Activated CD4-positive, alpha-beta memory T cell treated with anti-CD3 and anti-CD28 coated beads for 36 hours (primary cell): ENCODE results near the gene TULP4. TPM values are rescaled to one million over a fixed set of nuclear protein-coding genes. Genes with fewer than 3 reads are reported as not detected.
"Not testable (repeated sequence)": the region's sequence is repeated elsewhere in the genome, so short reads cannot be mapped to it uniquely, and the experiment has no call there.

Source experiments
- CTCF ChIA-PET: fragments of 350-600 bp; sonication (Branson Sonifier 250); formaldehyde crosslinking; loops from one replicate; lab custom pipeline; 2021; ENCODE audit warnings: antibody characterized with exemption, inconsistent platforms; lab: Charles Lee
- POLR2A ChIA-PET: fragments of 350-600 bp; sonication (Branson Sonifier 250); formaldehyde crosslinking; loops from one replicate; lab custom pipeline; 2021; ENCODE audit warnings: antibody characterized with exemption; lab: Charles Lee
- DNase-seq: peaks from one replicate; pipeline ENCODE4 v3.0.0-alpha.2; 2020
- H3K27ac Mint-ChIP-seq: one replicate; pipeline ENCODE4 v1.8.0; 2021; ENCODE audit warnings: mixed read lengths
- H3K27me3 Mint-ChIP-seq: one replicate; pipeline ENCODE4 v1.8.0; 2021; ENCODE audit warnings: mixed read lengths
- H3K36me3 Mint-ChIP-seq: one replicate; pipeline ENCODE4 v1.8.0; 2021; ENCODE audit warnings: mixed read lengths
- H3K4me1 Mint-ChIP-seq: one replicate; pipeline ENCODE4 v1.8.0; 2021; ENCODE audit warnings: low read depth, mixed read lengths
- H3K4me3 Mint-ChIP-seq: one replicate; pipeline ENCODE4 v1.8.0; 2021; ENCODE audit warnings: mild to moderate bottlenecking, mixed read lengths
- H3K9me3 Mint-ChIP-seq: one replicate; pipeline ENCODE4 v1.8.0; 2021; ENCODE audit warnings: mixed read lengths
- intact Hi-C: fragments of 100-400 bp; cut with micrococcal nuclease; formaldehyde crosslinking; loops from one replicate; pipeline ENCODE4 v1.15.1; 2023
- total RNA-seq, 2 experiments: library from RNA; stranded (reverse); gene quantifications; one replicate each; pipeline ENCODE4 v1.2.3, GENCODE V29; 2021

TULP4 gene
- total RNA-seq, 2 experiments from 2014 or later: 15.9 to 16.3 TPM

DNA sequence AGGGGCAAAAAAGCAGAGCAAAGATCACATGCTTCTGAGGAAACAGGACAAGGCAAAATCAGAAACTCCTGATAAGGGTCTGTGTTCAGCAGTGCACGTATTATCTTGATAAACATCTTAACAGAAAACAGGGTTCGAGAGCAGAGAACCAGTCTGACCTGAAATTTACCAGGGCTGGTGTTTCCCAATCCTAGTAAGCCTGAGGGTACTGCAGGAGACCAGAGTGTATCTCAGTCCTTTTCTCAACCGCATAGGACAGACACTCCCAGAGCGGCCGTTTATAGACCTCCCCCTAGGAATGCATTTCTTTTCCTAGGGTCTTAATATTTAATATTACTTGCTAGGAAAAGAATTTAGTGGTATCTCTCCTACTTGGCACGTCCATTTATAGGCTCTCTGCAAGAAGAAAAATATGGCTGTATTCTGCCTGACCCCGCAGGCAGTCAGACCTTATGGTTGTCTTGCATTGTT, 15.4 kb upstream of the TULP4 start:
- POLR2A ChIA-PET, intact Hi-C loops, H3K4me1 Mint-ChIP-seq, H3K4me3 Mint-ChIP-seq, CTCF ChIA-PET, DNase-seq, H3K27me3 Mint-ChIP-seq, H3K27ac Mint-ChIP-seq: not testable (repeated sequence)
- Mint-ChIP-seq H3K9me3 (peaks cover 22% of the 10 kb centered on the region), H3K36me3 (peaks cover 33% of the 10 kb centered on the region)

DNA sequence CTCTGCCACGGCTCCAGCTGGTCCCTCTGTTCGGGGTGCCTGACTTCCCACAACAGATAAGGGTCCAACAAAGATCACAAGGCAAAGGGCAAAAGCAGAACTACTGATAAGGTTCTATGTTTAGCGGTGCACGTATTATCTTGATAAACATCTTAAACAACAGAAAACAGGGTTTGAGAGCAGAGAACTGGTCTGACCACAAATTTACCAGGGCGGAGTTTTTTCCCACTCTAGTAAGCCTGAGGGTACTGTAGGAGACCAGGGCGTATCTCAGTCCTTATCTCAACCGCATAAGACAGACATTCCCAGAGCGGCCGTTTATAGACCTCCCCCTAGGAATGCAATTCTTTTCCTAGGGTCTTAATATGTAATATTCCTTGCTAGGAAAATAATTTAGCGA, 14.6 kb upstream of the TULP4 start:
- H3K9me3 Mint-ChIP-seq: peaks cover 22% of the 10 kb centered on the region
- H3K4me3 Mint-ChIP-seq, POLR2A ChIA-PET, intact Hi-C loops, H3K4me1 Mint-ChIP-seq, H3K27me3 Mint-ChIP-seq, H3K27ac Mint-ChIP-seq, DNase-seq, CTCF ChIA-PET: not testable (repeated sequence)
- H3K36me3 Mint-ChIP-seq: peaks cover 33% of the 10 kb centered on the region

GRCh38 chr6:158300306-158301143, 11.7 kb upstream of the TULP4 start:
- POLR2A ChIA-PET, H3K4me3 Mint-ChIP-seq, H3K27ac Mint-ChIP-seq, H3K27me3 Mint-ChIP-seq, intact Hi-C loops, H3K4me1 Mint-ChIP-seq, CTCF ChIA-PET, DNase-seq: not testable (repeated sequence)
- Mint-ChIP-seq H3K36me3 (peaks cover 26% of the 10 kb centered on the region), H3K9me3 (peaks cover 22% of the 10 kb centered on the region)

- H3K4me1 Mint-ChIP-seq, H3K4me3 Mint-ChIP-seq, H3K27ac Mint-ChIP-seq, H3K27me3 Mint-ChIP-seq, intact Hi-C loops, POLR2A ChIA-PET, DNase-seq: not testable (repeated sequence)
- Mint-ChIP-seq H3K36me3 (peaks cover 21% of the 10 kb centered on the region), H3K9me3 (peaks cover 16% of the 10 kb centered on the region)
- CTCF ChIA-PET: interaction anchor here (1.5 kb wide), 1 partner anchor 81 kb away, joined by 3 read pairs; no protein-coding TSS in a partner anchor
These were observed 10.7 kb upstream of the TULP4 start for GRCh38 chr6:158301561-158301960.

DNA sequence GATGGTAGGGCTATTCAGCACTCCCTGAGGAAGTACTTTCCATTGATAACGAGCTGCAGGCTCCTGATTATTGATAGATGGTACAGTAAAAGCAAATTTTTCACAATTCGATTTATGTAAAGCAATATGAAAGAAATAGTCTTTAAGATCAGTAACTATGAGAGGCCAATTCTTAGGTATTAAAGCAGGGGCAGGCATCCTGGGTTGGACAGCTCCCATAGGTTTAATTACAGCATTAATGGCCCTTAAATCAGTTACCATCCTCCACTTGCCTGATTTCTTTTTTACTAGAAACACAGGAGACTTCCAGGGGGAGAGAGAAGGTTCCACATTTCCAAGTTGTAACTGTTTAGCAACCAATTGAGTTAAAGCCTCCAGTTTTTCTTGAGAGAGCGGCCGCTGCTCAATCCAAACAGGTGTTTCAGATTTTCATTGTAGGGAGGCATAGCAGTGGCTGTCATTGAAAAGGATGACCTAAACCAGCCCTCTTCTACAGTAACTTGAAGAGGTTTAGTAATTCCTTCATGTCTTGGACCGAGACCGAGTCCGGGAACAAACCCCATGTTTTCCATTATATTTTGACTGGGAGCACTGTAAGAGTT, 10.0 kb upstream of the TULP4 start:
- H3K4me3 Mint-ChIP-seq, H3K9me3 Mint-ChIP-seq, intact Hi-C loops, H3K27me3 Mint-ChIP-seq, DNase-seq, H3K4me1 Mint-ChIP-seq, H3K27ac Mint-ChIP-seq, POLR2A ChIA-PET: not testable (repeated sequence)
- CTCF ChIA-PET: interaction anchor here (1.5 kb wide), 1 partner anchor 81 kb away, joined by 3 read pairs; no protein-coding TSS in a partner anchor
- H3K36me3 Mint-ChIP-seq: peaks cover 14% of the 10 kb centered on the region

GRCh38 chr6:158303210-158303731, 9.0 kb upstream of the TULP4 start:
- DNase-seq: no peak
- CTCF ChIA-PET: no interaction called here

DNA sequence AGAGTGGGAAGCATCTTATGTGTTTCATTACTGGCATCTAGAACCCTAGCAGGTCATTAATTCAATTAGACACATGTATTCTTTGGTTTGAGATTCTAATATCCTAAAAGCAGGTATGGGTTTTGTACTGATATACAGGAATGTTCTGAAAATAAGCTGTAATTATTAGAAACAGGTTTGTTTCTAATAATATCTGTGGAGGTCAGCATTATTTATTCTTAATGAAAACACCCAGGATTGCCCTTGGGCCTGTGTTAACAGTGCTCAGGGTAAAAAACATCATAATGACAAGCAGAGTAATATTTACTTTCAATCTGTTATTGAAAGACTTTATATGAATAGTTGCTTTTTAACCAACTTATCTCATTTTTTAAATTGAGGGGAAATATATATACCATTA, 8.0 kb upstream of the TULP4 start:
- DNase-seq: no peak
- Mint-ChIP-seq H3K27me3 (no peaks in the 10 kb centered on the region), H3K27ac (no peak overlapping the region), H3K4me3 (no peak overlapping the region), H3K4me1 (peaks cover 5% of the 10 kb centered on the region), H3K9me3 (no peaks in the 10 kb centered on the region), H3K36me3 (peaks cover 2% of the 10 kb centered on the region)
- intact Hi-C loops: no loop called here
- ChIA-PET CTCF (no interaction called here), POLR2A (no interaction called here)

More at GRCh38 chr6:158303210-158303731, 9.0 kb upstream of the TULP4 start:
- peaks cover 5% of the 10 kb centered on the region for H3K4me1 Mint-ChIP-seq
- intact Hi-C loops: no loop called here
- H3K36me3 Mint-ChIP-seq: peaks cover 7% of the 10 kb centered on the region
- H3K4me3 Mint-ChIP-seq: no peak overlapping the region
- H3K27me3 Mint-ChIP-seq: no peaks in the 10 kb centered on the region
- POLR2A ChIA-PET: no interaction called here
- no peak overlapping the region for H3K27ac Mint-ChIP-seq
- H3K9me3 Mint-ChIP-seq: peaks cover 3% of the 10 kb centered on the region

DNA sequence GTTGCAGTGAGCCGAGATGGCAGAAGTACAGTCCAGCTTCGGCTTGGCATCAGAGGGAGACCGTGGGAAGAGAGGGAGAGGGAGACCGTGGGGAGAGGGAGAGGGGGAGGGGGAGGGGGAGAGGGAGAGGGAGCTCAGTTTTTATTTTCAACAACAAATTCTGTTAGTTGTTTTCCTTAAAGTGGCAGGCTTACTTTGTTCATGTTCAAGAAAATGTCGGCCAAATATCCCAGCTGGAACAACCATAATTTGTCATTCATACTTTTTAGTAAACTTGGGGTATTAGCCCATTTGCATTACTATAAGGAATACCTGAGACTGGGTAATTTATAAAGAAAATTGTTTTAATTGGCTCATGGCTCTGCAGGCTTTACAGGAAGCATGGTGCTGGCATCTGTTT, 2.5 kb upstream of the TULP4 start:
- no peak for DNase-seq
- ChIA-PET POLR2A (no interaction called here), CTCF (no interaction called here)
- Mint-ChIP-seq H3K27me3 (no peaks in the 10 kb centered on the region), H3K4me3 (no peak overlapping the region), H3K36me3 (peaks cover 30% of the 10 kb centered on the region), H3K4me1 (peaks cover 11% of the 10 kb centered on the region), H3K9me3 (no peaks in the 10 kb centered on the region), H3K27ac (no peak overlapping the region)
- intact Hi-C loops: no loop called here

DNA sequence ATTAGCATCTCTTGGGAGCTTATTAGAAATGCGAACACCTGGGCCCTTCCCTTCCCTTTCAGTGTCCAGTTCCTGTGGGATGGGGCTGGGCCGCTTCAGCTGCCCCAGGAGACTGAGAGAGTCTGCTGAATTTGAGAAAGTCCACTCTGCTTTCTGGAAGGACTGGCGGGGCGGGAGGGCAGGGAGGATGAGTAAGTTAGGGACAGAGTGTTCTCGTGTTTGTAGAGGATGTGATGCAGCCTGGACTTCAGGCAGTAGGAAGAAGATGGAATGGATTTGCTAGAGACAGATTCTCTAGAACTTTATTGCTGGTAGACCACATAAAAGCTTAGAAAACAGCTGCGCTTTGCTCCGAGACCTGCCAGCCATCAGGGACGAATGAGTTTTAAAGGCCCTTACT, 1.1 kb upstream of the TULP4 start:
- ChIA-PET POLR2A (interaction anchor here (0.6 kb wide), 1 partner anchor 264 kb away, joined by 3 read pairs; no protein-coding TSS in a partner anchor), CTCF (no interaction called here)
- H3K36me3 Mint-ChIP-seq: peaks cover 42% of the 10 kb centered on the region

DNA sequence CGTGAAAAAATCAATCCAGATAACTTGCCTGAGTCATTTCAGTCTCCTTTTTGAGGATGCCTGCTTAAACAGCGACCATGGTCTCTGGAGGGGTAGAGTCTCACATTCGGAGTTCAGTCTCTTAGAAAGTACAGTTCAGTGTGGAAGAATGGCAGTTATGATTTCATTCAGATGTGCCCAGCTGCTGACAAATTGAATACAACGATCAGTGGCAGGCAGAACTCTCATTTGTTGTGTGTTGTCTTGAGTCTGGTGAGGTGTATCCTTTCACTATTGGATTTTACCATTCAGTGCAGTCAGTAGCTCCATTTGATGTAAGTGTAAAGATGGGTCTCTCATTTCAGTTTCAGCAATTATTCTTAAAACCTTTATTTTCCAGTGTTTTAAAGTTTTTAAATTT, 639 bp upstream of the TULP4 start:
- intact Hi-C loops: no loop called here
- no peak for DNase-seq
- H3K9me3 Mint-ChIP-seq: peaks cover 3% of the 10 kb centered on the region
- ChIA-PET POLR2A (interaction anchor here (0.6 kb wide), 1 partner anchor 264 kb away, joined by 3 read pairs; no protein-coding TSS in a partner anchor), CTCF (no interaction called here)
- peaks cover 43% of the 10 kb centered on the region for H3K36me3 Mint-ChIP-seq
- no peaks in the 10 kb centered on the region for H3K27me3 Mint-ChIP-seq
- peaks cover 6% of the 10 kb centered on the region for H3K4me1 Mint-ChIP-seq
- no peak overlapping the region for H3K4me3 Mint-ChIP-seq
- no peak overlapping the region for H3K27ac Mint-ChIP-seq

More for the DNA sequence above, 1.1 kb upstream of the TULP4 start:
- intact Hi-C loops: no loop called here
- DNase-seq: no peak
- Mint-ChIP-seq H3K4me1 (peaks cover 6% of the 10 kb centered on the region), H3K9me3 (peaks cover 2% of the 10 kb centered on the region), H3K4me3 (no peak overlapping the region), H3K27ac (no peak overlapping the region), H3K27me3 (no peaks in the 10 kb centered on the region)

GRCh38 chr6:158312672-158313397, 570 bp downstream of the TULP4 start:
- Mint-ChIP-seq H3K4me1 (peaks cover 6% of the 10 kb centered on the region), H3K27me3 (no peaks in the 10 kb centered on the region), H3K27ac (no peak overlapping the region), H3K36me3 (peaks cover 48% of the 10 kb centered on the region), H3K4me3 (no peak overlapping the region), H3K9me3 (peaks cover 3% of the 10 kb centered on the region)
- intact Hi-C loops: no loop called here
- POLR2A ChIA-PET: no interaction called here
- DNase-seq: no peak
- CTCF ChIA-PET: interaction anchor here (0.9 kb wide), 1 partner anchor 92 kb away, joined by 3 read pairs; no protein-coding TSS in a partner anchor

DNA sequence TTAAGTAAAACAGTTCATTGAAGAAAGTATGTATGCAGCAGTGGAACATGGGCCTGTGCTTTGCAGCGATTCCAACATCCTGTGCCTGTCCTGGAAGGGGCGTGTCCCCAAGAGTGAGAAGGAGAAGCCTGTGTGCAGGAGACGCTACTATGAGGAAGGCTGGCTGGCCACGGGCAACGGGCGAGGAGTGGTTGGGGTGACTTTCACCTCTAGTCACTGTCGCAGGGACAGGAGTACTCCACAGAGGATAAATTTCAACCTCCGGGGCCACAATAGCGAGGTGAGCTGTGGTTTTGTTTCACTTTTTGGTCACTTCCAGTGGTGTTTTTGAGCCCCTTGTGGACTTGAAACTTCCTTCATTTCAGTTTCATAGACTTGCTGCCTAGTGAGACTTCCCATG, 1.7 kb downstream of the TULP4 start:
- no peak overlapping the region for H3K27ac Mint-ChIP-seq
- DNase-seq: peak; percentile 24
- CTCF ChIA-PET: no interaction called here
- peaks cover 48% of the 10 kb centered on the region for H3K36me3 Mint-ChIP-seq
- H3K27me3 Mint-ChIP-seq: no peaks in the 10 kb centered on the region
- POLR2A ChIA-PET: no interaction called here
- intact Hi-C loops: no loop called here
- no peak overlapping the region for H3K4me3 Mint-ChIP-seq
- peaks cover 3% of the 10 kb centered on the region for H3K9me3 Mint-ChIP-seq
- H3K4me1 Mint-ChIP-seq: peaks cover 7% of the 10 kb centered on the region
